ENCODE data around the gene PABPC1L.

Gene PABPC1L

DNA sequence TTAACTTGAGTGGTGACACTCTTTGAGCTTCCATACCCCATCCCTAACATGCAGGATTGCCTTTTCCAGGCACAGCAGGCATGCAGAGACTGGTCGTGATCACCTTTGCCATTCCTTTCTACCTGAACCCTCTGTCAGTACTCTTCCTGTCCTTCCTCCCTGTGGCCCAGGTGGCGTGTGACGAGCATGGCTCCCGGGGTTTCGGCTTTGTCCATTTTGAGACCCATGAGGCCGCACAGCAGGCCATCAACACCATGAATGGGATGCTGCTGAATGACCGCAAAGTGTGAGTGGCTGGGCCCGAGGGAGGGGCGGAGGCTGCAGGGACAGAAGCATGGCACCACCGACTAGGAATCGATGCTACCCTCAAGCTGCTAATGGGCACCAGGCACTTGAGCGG, 6.7 kb downstream of the PABPC1L start:
- Histone ChIP-seq H3K9ac (ENCODE audit: low read length in 5 of 5) (no peak overlapping the region), H3K27ac (ENCODE audit: low read depth, low read length) (no peak overlapping the region), H3K4me1 (ENCODE audit: control insufficient read depth in 5 of 5, insufficient read depth in 5 of 5, low read length in 5 of 5) (no peaks in the 10 kb centered on the region), H3K36me3 (ENCODE audit: control insufficient read depth in 5 of 5, insufficient read depth in 5 of 5, low read length in 5 of 5) (peaks cover 0 to 10% (median 0%) of the 10 kb centered on the region in 5 donors), H3K27me3 (ENCODE audit: control insufficient read depth in 5 of 5, insufficient read depth in 4 of 5, low read length in 5 of 5) (no peaks in the 10 kb centered on the region), H3K4me3 (ENCODE audit: low read depth in 1 of 5, low read length in 5 of 5) (no peak overlapping the region), H3K9me3 (ENCODE audit: control insufficient read depth in 5 of 5, low read length in 5 of 5) (no peaks in the 10 kb centered on the region)

DNA sequence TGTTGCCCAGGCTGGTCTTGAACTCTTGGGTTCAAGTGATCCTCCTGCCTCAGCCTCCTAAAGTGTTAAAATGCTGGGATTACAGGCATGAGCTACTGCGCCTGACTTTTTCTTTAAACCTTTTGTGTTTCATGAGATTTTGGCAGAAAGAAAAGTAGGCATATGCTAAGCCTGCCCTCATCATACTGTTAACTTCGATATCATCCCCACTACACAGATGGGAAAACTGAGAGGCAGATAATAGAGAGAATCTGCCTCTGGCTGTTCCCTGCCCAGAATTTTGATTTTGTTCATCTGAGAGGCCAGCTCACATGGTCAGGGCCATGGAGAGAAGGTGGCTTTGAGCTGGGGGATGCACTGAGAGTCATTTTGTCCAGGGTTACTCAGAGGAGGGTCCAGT, 7.5 kb downstream of the PABPC1L start:
- H3K4me1 ChIP-seq (ENCODE audit: control insufficient read depth in 5 of 5, insufficient read depth in 5 of 5, low read length in 5 of 5) = no peaks in the 10 kb centered on the region
- no peak overlapping the region for H3K9ac ChIP-seq (ENCODE audit: low read length in 5 of 5)
- H3K27me3 ChIP-seq (ENCODE audit: control insufficient read depth in 5 of 5, insufficient read depth in 4 of 5, low read length in 5 of 5) = no peaks in the 10 kb centered on the region
- no peak overlapping the region for H3K4me3 ChIP-seq (ENCODE audit: low read depth in 1 of 5, low read length in 5 of 5)
- H3K36me3 ChIP-seq (ENCODE audit: control insufficient read depth in 5 of 5, insufficient read depth in 5 of 5, low read length in 5 of 5) = peaks cover 0 to 10% (median 0%) of the 10 kb centered on the region in 5 donors
- no peak overlapping the region for H3K27ac ChIP-seq (ENCODE audit: low read depth, low read length)
- no peaks in the 10 kb centered on the region for H3K9me3 ChIP-seq (ENCODE audit: control insufficient read depth in 5 of 5, low read length in 5 of 5)

DNA sequence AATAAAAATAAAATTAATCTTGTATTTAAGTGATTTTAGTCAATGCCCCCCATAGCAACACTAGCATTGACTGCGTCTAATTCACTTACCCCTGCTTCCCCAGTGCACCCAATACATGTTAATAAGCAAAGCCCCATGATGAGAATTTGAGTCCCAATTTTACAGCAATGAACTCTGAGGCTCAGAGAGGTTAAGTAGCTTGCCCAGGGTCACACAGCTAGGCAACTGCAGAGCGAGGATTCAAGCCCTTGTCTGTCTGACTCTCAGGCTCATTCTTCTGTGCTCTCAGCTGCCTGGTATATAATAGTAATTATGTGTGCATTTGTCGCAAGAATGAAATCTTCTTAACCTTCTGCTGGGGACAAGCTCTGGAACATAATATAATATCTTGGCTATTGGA, 8.5 kb downstream of the PABPC1L start:
- Histone ChIP-seq H3K27ac (ENCODE audit: low read depth, low read length) (no peak overlapping the region), H3K9ac (ENCODE audit: low read length in 5 of 5) (no peak overlapping the region), H3K4me3 (ENCODE audit: low read depth in 1 of 5, low read length in 5 of 5) (no peak overlapping the region)

DNA sequence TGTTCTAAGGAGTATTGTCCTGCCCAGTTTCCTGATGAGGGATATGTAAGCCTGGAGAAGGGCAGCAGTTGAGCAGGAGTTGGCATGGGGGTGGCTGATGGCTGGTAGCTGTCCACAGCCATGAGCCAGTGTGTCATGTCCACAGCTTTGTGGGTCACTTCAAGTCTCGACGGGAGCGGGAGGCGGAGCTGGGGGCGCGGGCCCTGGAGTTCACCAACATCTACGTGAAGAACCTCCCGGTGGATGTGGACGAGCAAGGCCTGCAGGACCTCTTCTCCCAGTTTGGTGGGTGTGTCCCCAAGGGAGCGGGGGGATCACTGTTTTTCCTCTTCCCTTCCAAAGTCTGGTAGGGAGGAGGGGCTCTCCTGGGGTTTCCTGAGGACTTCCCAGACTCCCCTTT, 8.9 kb downstream of the PABPC1L start:
- Histone ChIP-seq H3K36me3 (ENCODE audit: control insufficient read depth in 5 of 5, insufficient read depth in 5 of 5, low read length in 5 of 5) (peaks cover 0 to 16% (median 5%) of the 10 kb centered on the region in 5 donors), H3K27ac (ENCODE audit: low read depth, low read length) (no peak overlapping the region), H3K9me3 (ENCODE audit: control insufficient read depth in 5 of 5, low read length in 5 of 5) (no peaks in the 10 kb centered on the region), H3K4me3 (ENCODE audit: low read depth in 1 of 5, low read length in 5 of 5) (no peak overlapping the region), H3K4me1 (ENCODE audit: control insufficient read depth in 5 of 5, insufficient read depth in 5 of 5, low read length in 5 of 5) (no peaks in the 10 kb centered on the region), H3K9ac (ENCODE audit: low read length in 5 of 5) (no peak overlapping the region), H3K27me3 (ENCODE audit: control insufficient read depth in 5 of 5, insufficient read depth in 4 of 5, low read length in 5 of 5) (no peaks in the 10 kb centered on the region)

More for the DNA sequence above, 8.5 kb downstream of the PABPC1L start:
- H3K4me1 ChIP-seq (ENCODE audit: control insufficient read depth in 5 of 5, insufficient read depth in 5 of 5, low read length in 5 of 5) = no peaks in the 10 kb centered on the region
- no peaks in the 10 kb centered on the region for H3K9me3 ChIP-seq (ENCODE audit: control insufficient read depth in 5 of 5, low read length in 5 of 5)
- H3K27me3 ChIP-seq (ENCODE audit: control insufficient read depth in 5 of 5, insufficient read depth in 4 of 5, low read length in 5 of 5) = no peaks in the 10 kb centered on the region
- H3K36me3 ChIP-seq (ENCODE audit: control insufficient read depth in 5 of 5, insufficient read depth in 5 of 5, low read length in 5 of 5) = peaks cover 0 to 14% (median 5%) of the 10 kb centered on the region in 5 donors

DNA sequence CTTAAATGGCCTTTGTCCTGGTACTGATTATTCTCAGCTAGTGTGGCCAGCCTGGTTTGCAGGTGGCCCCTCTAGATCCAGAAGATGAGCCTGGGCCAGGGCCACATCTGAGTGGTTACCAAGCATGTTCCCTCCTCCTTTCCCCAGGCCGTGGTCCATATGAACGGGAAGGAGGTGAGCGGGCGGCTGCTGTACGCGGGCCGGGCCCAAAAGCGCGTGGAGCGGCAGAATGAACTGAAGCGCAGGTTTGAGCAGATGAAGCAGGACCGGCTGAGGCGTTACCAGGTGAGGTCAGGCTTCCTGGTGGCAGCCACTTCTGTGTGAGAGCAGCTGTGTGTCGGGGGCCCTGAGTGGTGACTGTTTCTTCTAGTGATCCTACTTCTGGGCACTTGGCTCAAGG, 11.6 kb downstream of the PABPC1L start:
- Histone ChIP-seq H3K27ac (ENCODE audit: low read depth, low read length) (no peak overlapping the region), H3K4me1 (ENCODE audit: control insufficient read depth in 5 of 5, insufficient read depth in 5 of 5, low read length in 5 of 5) (no peaks in the 10 kb centered on the region), H3K9me3 (ENCODE audit: control insufficient read depth in 5 of 5, low read length in 5 of 5) (no peaks in the 10 kb centered on the region), H3K36me3 (ENCODE audit: control insufficient read depth in 5 of 5, insufficient read depth in 5 of 5, low read length in 5 of 5) (peaks cover 0 to 20% (median 5%) of the 10 kb centered on the region in 5 donors), H3K9ac (ENCODE audit: low read length in 5 of 5) (no peak overlapping the region), H3K27me3 (ENCODE audit: control insufficient read depth in 5 of 5, insufficient read depth in 4 of 5, low read length in 5 of 5) (no peaks in the 10 kb centered on the region), H3K4me3 (ENCODE audit: low read depth in 1 of 5, low read length in 5 of 5) (no peak overlapping the region)

DNA sequence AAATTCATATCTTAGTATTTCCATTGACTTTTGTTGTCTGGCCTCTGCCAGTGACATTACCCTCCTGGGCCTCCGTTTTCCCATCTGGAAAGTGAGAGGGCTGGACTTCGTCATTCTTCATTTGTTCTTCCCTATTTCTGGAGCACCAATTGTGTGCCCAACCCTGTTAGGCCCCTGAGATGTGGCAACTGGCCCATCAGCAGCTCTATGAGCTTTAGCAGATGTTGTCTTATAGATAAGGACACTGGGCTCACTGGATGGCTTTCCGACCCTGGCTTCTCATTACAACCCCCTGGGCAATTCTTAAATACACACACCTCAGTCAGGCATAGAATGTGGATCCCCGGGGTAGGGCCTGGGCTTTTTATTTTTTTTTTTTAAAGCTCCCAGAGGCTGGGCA, 14.7 kb downstream of the PABPC1L start:
- no peak overlapping the region for H3K9ac ChIP-seq (ENCODE audit: low read length in 5 of 5)
- peaks cover 0 to 13% (median 5%) of the 10 kb centered on the region in 5 donors for H3K36me3 ChIP-seq (ENCODE audit: control insufficient read depth in 5 of 5, insufficient read depth in 5 of 5, low read length in 5 of 5)
- no peak overlapping the region for H3K4me3 ChIP-seq (ENCODE audit: low read depth in 1 of 5, low read length in 5 of 5)
- no peaks in the 10 kb centered on the region for H3K27me3 ChIP-seq (ENCODE audit: control insufficient read depth in 5 of 5, insufficient read depth in 4 of 5, low read length in 5 of 5)
- no peaks in the 10 kb centered on the region for H3K9me3 ChIP-seq (ENCODE audit: control insufficient read depth in 5 of 5, low read length in 5 of 5)
- H3K27ac ChIP-seq (ENCODE audit: low read depth, low read length) = no peak overlapping the region
- H3K4me1 ChIP-seq (ENCODE audit: control insufficient read depth in 5 of 5, insufficient read depth in 5 of 5, low read length in 5 of 5) = no peaks in the 10 kb centered on the region

DNA sequence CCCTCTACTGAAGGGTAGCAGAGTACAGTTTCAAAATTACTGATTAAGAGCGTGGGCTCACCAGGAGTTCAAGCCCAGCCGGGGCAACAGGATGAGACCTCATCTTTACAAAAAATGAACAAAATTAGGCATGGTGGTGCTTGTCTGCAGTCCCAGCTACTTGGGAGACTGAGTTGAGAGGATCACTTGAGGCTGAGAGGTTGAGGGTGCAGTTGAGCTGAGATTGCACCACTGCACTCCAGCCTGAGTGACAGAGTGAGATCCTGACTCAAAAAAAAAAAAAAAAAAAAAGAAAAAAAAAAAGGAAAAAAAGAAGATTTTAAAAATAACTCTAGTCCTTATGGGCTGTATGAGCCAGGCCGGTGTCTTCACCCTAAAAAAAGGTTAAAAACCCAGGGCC, 18.7 kb downstream of the PABPC1L start:
- no peak overlapping the region for H3K9ac ChIP-seq (ENCODE audit: low read length in 5 of 5)
- H3K4me3 ChIP-seq (ENCODE audit: low read depth in 1 of 5, low read length in 5 of 5) = no peak overlapping the region
- H3K27me3 ChIP-seq (ENCODE audit: control insufficient read depth in 5 of 5, insufficient read depth in 4 of 5, low read length in 5 of 5) = no peaks in the 10 kb centered on the region
- no peak overlapping the region for H3K27ac ChIP-seq (ENCODE audit: low read depth, low read length)
- H3K36me3 ChIP-seq (ENCODE audit: control insufficient read depth in 5 of 5, insufficient read depth in 5 of 5, low read length in 5 of 5) = peaks cover 0 to 24% (median 7%) of the 10 kb centered on the region in 5 donors
- H3K9me3 ChIP-seq (ENCODE audit: control insufficient read depth in 5 of 5, low read length in 5 of 5) = no peaks in the 10 kb centered on the region
- H3K4me1 ChIP-seq (ENCODE audit: control insufficient read depth in 5 of 5, insufficient read depth in 5 of 5, low read length in 5 of 5) = no peaks in the 10 kb centered on the region

DNA sequence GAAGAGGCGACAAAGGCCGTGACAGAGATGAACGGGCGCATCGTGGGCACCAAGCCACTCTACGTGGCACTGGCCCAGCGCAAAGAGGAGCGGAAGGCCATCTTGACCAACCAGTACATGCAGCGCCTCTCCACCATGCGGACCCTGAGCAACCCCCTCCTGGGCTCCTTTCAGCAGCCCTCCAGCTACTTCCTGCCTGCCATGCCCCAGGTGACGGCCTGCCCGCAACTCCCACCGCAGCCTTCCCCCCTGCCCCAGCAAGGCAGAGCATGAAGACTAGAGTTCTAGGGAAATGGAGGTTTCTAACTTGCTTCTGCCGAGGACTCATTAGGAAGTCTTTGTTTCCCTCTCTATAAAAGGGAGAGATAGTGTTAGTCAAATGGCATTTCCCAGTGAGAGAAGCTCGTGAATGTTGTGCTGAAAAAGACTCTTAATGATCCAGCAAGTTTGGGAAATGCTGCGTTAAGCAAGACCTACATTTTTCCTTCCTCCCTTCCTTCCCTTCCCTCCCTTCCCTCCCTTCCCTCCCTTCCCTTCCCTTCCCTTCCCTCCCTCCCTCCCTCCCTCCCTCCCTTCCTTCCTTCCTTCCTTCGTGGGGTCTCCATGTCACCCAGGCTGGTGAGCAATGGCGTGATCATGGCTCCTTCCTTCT, 20.8 kb downstream of the PABPC1L start:
- Histone ChIP-seq H3K4me1 (ENCODE audit: control insufficient read depth in 5 of 5, insufficient read depth in 5 of 5, low read length in 5 of 5) (no peaks in the 10 kb centered on the region), H3K9ac (ENCODE audit: low read length in 5 of 5) (no peak overlapping the region), H3K36me3 (ENCODE audit: control insufficient read depth in 5 of 5, insufficient read depth in 5 of 5, low read length in 5 of 5) (peaks cover 0 to 28% (median 9%) of the 10 kb centered on the region in 5 donors), H3K9me3 (ENCODE audit: control insufficient read depth in 5 of 5, low read length in 5 of 5) (no peaks in the 10 kb centered on the region), H3K4me3 (ENCODE audit: low read depth in 1 of 5, low read length in 5 of 5) (no peak overlapping the region), H3K27me3 (ENCODE audit: control insufficient read depth in 5 of 5, insufficient read depth in 4 of 5, low read length in 5 of 5) (no peaks in the 10 kb centered on the region), H3K27ac (ENCODE audit: low read depth, low read length) (no peak overlapping the region)

DNA sequence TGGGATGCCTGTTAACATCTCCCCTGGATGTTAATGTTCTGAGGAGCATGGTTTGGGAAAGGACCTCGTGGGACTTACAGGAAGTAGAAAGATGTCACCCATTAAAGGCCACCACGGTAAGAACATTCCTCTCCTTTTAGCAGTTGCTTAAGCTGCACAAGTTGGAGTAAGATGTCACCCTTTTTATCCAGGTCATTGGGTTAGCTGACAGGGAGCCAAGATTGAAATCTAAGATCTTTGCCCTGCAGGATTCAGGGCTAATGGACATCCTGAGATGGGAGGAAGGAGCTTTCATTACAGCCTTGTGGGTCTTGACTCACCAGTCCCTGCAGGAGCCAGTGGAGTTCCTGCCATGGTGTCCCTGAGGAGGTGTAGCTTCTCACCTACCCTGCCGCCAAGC, 22.1 kb downstream of the PABPC1L start:
- H3K27me3 ChIP-seq (ENCODE audit: control insufficient read depth in 5 of 5, insufficient read depth in 4 of 5, low read length in 5 of 5) = no peaks in the 10 kb centered on the region
- H3K36me3 ChIP-seq (ENCODE audit: control insufficient read depth in 5 of 5, insufficient read depth in 5 of 5, low read length in 5 of 5) = peaks cover 0 to 38% (median 12%) of the 10 kb centered on the region in 5 donors

DNA sequence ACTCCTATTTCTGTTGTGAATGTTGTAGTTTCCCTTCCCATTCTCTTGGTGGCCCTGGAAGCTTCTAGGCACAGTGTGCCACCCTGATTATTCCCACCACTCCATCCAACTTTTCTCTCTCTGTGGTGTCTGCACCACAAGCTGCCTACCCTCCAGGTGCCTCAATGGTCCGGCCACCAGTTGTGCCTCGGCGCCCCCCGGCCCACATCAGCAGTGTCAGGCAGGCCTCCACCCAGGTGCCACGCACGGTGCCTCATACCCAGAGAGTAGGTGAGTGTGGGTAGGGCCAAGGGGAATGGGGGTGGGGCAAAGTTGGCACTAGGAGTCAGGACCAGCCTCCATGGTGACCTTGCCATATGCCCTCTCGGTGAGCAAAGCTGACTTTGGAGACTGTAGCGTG, 23.1 kb downstream of the PABPC1L start:
- Histone ChIP-seq H3K9ac (ENCODE audit: low read length in 5 of 5) (no peak overlapping the region), H3K4me3 (ENCODE audit: low read depth in 1 of 5, low read length in 5 of 5) (no peak overlapping the region), H3K4me1 (ENCODE audit: control insufficient read depth in 5 of 5, insufficient read depth in 5 of 5, low read length in 5 of 5) (peaks cover 0 to 2% (median 0%) of the 10 kb centered on the region in 5 donors), H3K36me3 (ENCODE audit: control insufficient read depth in 5 of 5, insufficient read depth in 5 of 5, low read length in 5 of 5) (peaks cover 0 to 41% (median 12%) of the 10 kb centered on the region in 5 donors), H3K9me3 (ENCODE audit: control insufficient read depth in 5 of 5, low read length in 5 of 5) (no peaks in the 10 kb centered on the region), H3K27ac (ENCODE audit: low read depth, low read length) (no peak overlapping the region), H3K27me3 (ENCODE audit: control insufficient read depth in 5 of 5, insufficient read depth in 4 of 5, low read length in 5 of 5) (no peaks in the 10 kb centered on the region)

More for the DNA sequence above, 22.1 kb downstream of the PABPC1L start:
- H3K9ac ChIP-seq (ENCODE audit: low read length in 5 of 5) = no peak overlapping the region
- no peak overlapping the region for H3K4me3 ChIP-seq (ENCODE audit: low read depth in 1 of 5, low read length in 5 of 5)
- H3K27ac ChIP-seq (ENCODE audit: low read depth, low read length) = no peak overlapping the region
- no peaks in the 10 kb centered on the region for H3K4me1 ChIP-seq (ENCODE audit: control insufficient read depth in 5 of 5, insufficient read depth in 5 of 5, low read length in 5 of 5)
- H3K9me3 ChIP-seq (ENCODE audit: control insufficient read depth in 5 of 5, low read length in 5 of 5) = no peaks in the 10 kb centered on the region

Measured in subcutaneous abdominal adipose tissue (tissue), 5 donors.